HEK293 (cell line): ENCODE results near the gene TXN.

ENCODE experiments used
- CTCF ChIA-PET: fragments of 350-600 bp; formaldehyde crosslinking; extraction: SDS; loops from one replicate; lab custom pipeline; 2021; ENCODE audit warnings: antibody characterized with exemption; lab: Yijun Ruan, JAX
- POLR2A ChIA-PET: fragments of 300-600 bp; formaldehyde crosslinking; extraction: SDS; loops from one replicate; lab custom pipeline; 2020; ENCODE audit warnings: antibody characterized with exemption, inconsistent platforms; lab: Yijun Ruan, JAX
- H3K27ac ChIP-seq: fragments of 200-500 bp; sonication (Bioruptor generic); 2 replicates; pipeline ENCODE4 v1.5.1; 2014; ENCODE audit warnings: low read depth, low read length, control low read depth, inconsistent platforms; ENCODE audit errors: extremely low read depth
- H3K36me3 ChIP-seq, 2 experiments: fragments of 200-500 bp in 1 of 2; sonication (Bioruptor generic) in 1 of 2; 1 replicate in 1 of 2; 2 replicates in 1 of 2; pipeline ENCODE4 v1.5.1; 2014 to 2017; ENCODE audit warnings: inconsistent platforms in 2 of 2, low read length in 2 of 2; ENCODE audit not compliant: control insufficient read depth in 2 of 2, insufficient read depth in 1 of 2
- H3K4me1 ChIP-seq: fragments of 200-500 bp; sonication (Bioruptor generic); 2 replicates; pipeline ENCODE4 v1.5.1; 2014; ENCODE audit warnings: mild to moderate bottlenecking, low read length, inconsistent platforms; ENCODE audit not compliant: control insufficient read depth, insufficient read depth
- H3K4me3 ChIP-seq: 2 replicates; pipeline ENCODE4 v1.5.1; 2011; ENCODE audit warnings: low read depth, mild to moderate bottlenecking, control low read depth, low read length, moderate library complexity
- H3K9me3 ChIP-seq: fragments of 200-500 bp; sonication (Bioruptor generic); 2 replicates; pipeline ENCODE4 v1.5.1; 2014; ENCODE audit warnings: low read depth, low read length, inconsistent platforms; ENCODE audit not compliant: control insufficient read depth, insufficient read depth
- EGR2 ChIP-seq: fragments of 450-650 bp; formaldehyde crosslinking; IDR thresholded peaks from 2 replicates; pipeline ENCODE4 v1.5.1; 2016; ENCODE audit warnings: low read depth, missing biosample characterization, missing genetic modification characterization
- FEZF1 ChIP-seq: fragments of 450-650 bp; formaldehyde crosslinking; IDR thresholded peaks from 2 replicates; pipeline ENCODE4 v1.5.1; 2016; ENCODE audit warnings: missing biosample characterization, missing genetic modification characterization
- GFI1B ChIP-seq: fragments of 450-650 bp; formaldehyde crosslinking; IDR thresholded peaks from 2 replicates; pipeline ENCODE4 v1.5.1; 2016; ENCODE audit warnings: missing biosample characterization, missing genetic modification characterization
- SP3 ChIP-seq: fragments of 450-650 bp; formaldehyde crosslinking; IDR thresholded peaks from 2 replicates; pipeline ENCODE4 v1.5.1; 2016; ENCODE audit warnings: missing biosample characterization, missing genetic modification characterization
- ZBTB21 ChIP-seq: fragments of 450-650 bp; formaldehyde crosslinking; IDR thresholded peaks from 2 replicates; pipeline ENCODE4 v1.5.1; 2017; ENCODE audit warnings: missing biosample characterization, missing genetic modification characterization
- ZFHX2 ChIP-seq: fragments of 450-650 bp; formaldehyde crosslinking; conservative IDR thresholded peaks from 2 replicates; pipeline ENCODE4 v1.5.1; 2016; ENCODE audit warnings: missing biosample characterization, missing genetic modification characterization
- ZFP69B ChIP-seq: fragments of 450-650 bp; formaldehyde crosslinking; IDR thresholded peaks from 2 replicates; pipeline ENCODE4 v1.5.1; 2016; ENCODE audit warnings: missing biosample characterization, missing genetic modification characterization
- ZNF155 ChIP-seq: fragments of 450-650 bp; formaldehyde crosslinking; IDR thresholded peaks from 2 replicates; pipeline ENCODE4 v1.5.1; 2016; ENCODE audit warnings: missing biosample characterization, missing genetic modification characterization
- ZNF157 ChIP-seq: fragments of 450-650 bp; formaldehyde crosslinking; IDR thresholded peaks from 2 replicates; pipeline ENCODE4 v1.5.1; 2016; ENCODE audit warnings: missing biosample characterization, missing genetic modification characterization
- ZNF184 ChIP-seq: fragments of 450-650 bp; IDR thresholded peaks from 2 replicates; pipeline ENCODE4 v1.5.1; 2018; ENCODE audit warnings: missing biosample characterization, mild to moderate bottlenecking, missing genetic modification characterization
- ZNF202 ChIP-seq: fragments of 450-650 bp; formaldehyde crosslinking; IDR thresholded peaks from 2 replicates; pipeline ENCODE4 v1.5.1; 2016; ENCODE audit warnings: missing biosample characterization, missing genetic modification characterization, borderline replicate concordance
- ZNF600 ChIP-seq: fragments of 450-650 bp; formaldehyde crosslinking; IDR thresholded peaks from 2 replicates; pipeline ENCODE4 v1.5.1; 2016; ENCODE audit warnings: missing biosample characterization, missing genetic modification characterization
- ZNF610 ChIP-seq: fragments of 450-650 bp; formaldehyde crosslinking; IDR thresholded peaks from 2 replicates; pipeline ENCODE4 v1.5.1; 2016; ENCODE audit warnings: missing biosample characterization, missing genetic modification characterization, borderline replicate concordance
- ZNF776 ChIP-seq: fragments of 450-650 bp; formaldehyde crosslinking; IDR thresholded peaks from 2 replicates; pipeline ENCODE4 v1.5.0; 2017; ENCODE audit warnings: missing biosample characterization, missing genetic modification characterization, borderline replicate concordance
- TF ChIP-seq, protein P1 (sequence below): fragments of 450-650 bp; formaldehyde crosslinking; IDR thresholded peaks from 2 replicates; pipeline ENCODE4 v1.5.1; 2016; ENCODE audit warnings: missing biosample characterization, missing genetic modification characterization, borderline replicate concordance
- TF ChIP-seq, protein P2 (sequence below): fragments of 450-650 bp; formaldehyde crosslinking; IDR thresholded peaks from 2 replicates; pipeline ENCODE4 v1.5.1; 2016; ENCODE audit warnings: missing biosample characterization, missing genetic modification characterization, borderline replicate concordance
- TF ChIP-seq, protein P3 (sequence below): fragments of 450-650 bp; formaldehyde crosslinking; IDR thresholded peaks from 2 replicates; pipeline ENCODE4 v1.5.1; 2017; ENCODE audit warnings: missing biosample characterization, missing genetic modification characterization
- TF ChIP-seq, protein P4 (sequence below): fragments of 450-650 bp; formaldehyde crosslinking; optimal IDR thresholded peaks from 2 replicates; pipeline ENCODE3; 2016; ENCODE audit warnings: missing biosample characterization, mild to moderate bottlenecking, missing genetic modification characterization

TXN gene

DNA sequence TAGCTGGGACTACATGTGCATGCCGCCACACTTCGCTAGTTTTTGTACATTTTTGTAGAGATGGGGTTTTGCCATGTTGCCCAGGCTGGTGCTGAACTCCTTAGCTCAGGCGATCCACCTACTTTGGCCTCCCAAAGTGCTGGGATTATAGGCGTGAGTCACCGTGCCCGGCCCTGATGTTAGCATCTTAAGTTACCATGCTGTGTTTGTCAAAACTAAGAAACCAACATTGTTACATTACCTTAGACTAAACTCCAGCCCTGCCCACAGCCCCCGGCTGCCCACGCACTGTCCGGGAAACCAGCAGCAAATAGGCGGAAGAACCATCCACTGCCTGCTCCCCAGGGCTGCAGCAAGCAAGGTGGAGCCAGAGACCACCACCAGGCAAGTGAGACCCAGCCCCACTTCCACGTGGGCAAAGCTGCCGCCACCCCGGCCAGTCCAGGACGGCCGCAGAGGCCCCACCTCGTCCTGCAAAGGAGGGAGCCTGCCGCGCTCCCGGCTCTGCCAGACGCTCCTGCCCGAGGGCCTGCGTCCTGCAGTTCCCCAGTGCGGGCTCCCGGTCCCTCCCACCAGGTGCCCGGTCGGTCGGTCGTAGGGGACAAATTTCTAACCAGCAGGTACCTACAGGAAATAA is 35.7 kb upstream of the TXN start:
- Histone ChIP-seq H3K36me3 (no peaks in the 10 kb centered on the region), H3K4me3 (no peak overlapping the region), H3K4me1 (no peaks in the 10 kb centered on the region), H3K9me3 (no peaks in the 10 kb centered on the region), H3K27ac (no peak overlapping the region)
- POLR2A ChIA-PET: no interaction called here
- peak; percentile 47 for TF ChIP-seq ZFHX2 (tag by site-specific recombination)
- TF ChIP-seq EGR2 (tag by site-specific recombination): peak; percentile 43; the same call in 1 of the 2 replicates
- TF ChIP-seq FEZF1: no peak
- TF ChIP-seq, protein P1, sequence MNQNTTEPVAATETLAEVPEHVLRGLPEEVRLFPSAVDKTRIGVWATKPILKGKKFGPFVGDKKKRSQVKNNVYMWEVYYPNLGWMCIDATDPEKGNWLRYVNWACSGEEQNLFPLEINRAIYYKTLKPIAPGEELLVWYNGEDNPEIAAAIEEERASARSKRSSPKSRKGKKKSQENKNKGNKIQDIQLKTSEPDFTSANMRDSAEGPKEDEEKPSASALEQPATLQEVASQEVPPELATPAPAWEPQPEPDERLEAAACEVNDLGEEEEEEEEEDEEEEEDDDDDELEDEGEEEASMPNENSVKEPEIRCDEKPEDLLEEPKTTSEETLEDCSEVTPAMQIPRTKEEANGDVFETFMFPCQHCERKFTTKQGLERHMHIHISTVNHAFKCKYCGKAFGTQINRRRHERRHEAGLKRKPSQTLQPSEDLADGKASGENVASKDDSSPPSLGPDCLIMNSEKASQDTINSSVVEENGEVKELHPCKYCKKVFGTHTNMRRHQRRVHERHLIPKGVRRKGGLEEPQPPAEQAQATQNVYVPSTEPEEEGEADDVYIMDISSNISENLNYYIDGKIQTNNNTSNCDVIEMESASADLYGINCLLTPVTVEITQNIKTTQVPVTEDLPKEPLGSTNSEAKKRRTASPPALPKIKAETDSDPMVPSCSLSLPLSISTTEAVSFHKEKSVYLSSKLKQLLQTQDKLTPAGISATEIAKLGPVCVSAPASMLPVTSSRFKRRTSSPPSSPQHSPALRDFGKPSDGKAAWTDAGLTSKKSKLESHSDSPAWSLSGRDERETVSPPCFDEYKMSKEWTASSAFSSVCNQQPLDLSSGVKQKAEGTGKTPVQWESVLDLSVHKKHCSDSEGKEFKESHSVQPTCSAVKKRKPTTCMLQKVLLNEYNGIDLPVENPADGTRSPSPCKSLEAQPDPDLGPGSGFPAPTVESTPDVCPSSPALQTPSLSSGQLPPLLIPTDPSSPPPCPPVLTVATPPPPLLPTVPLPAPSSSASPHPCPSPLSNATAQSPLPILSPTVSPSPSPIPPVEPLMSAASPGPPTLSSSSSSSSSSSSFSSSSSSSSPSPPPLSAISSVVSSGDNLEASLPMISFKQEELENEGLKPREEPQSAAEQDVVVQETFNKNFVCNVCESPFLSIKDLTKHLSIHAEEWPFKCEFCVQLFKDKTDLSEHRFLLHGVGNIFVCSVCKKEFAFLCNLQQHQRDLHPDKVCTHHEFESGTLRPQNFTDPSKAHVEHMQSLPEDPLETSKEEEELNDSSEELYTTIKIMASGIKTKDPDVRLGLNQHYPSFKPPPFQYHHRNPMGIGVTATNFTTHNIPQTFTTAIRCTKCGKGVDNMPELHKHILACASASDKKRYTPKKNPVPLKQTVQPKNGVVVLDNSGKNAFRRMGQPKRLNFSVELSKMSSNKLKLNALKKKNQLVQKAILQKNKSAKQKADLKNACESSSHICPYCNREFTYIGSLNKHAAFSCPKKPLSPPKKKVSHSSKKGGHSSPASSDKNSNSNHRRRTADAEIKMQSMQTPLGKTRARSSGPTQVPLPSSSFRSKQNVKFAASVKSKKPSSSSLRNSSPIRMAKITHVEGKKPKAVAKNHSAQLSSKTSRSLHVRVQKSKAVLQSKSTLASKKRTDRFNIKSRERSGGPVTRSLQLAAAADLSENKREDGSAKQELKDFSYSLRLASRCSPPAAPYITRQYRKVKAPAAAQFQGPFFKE (tag by site-specific recombination): no peak
- no peak for TF ChIP-seq ZNF776
- no peak for TF ChIP-seq ZBTB21 (tag by site-specific recombination)
- TF ChIP-seq ZNF155 (tag by site-specific recombination): no peak
- TF ChIP-seq, protein P2, sequence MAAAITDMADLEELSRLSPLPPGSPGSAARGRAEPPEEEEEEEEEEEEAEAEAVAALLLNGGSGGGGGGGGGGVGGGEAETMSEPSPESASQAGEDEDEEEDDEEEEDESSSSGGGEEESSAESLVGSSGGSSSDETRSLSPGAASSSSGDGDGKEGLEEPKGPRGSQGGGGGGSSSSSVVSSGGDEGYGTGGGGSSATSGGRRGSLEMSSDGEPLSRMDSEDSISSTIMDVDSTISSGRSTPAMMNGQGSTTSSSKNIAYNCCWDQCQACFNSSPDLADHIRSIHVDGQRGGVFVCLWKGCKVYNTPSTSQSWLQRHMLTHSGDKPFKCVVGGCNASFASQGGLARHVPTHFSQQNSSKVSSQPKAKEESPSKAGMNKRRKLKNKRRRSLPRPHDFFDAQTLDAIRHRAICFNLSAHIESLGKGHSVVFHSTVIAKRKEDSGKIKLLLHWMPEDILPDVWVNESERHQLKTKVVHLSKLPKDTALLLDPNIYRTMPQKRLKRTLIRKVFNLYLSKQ (tag by site-specific recombination): no peak
- TF ChIP-seq ZNF600 (tag by site-specific recombination): no peak
- no peak for TF ChIP-seq ZFP69B (tag by site-specific recombination)
- TF ChIP-seq SP3 (tag by site-specific recombination): no peak
- no peak for TF ChIP-seq ZNF157 (tag by site-specific recombination)
- TF ChIP-seq, protein P3, sequence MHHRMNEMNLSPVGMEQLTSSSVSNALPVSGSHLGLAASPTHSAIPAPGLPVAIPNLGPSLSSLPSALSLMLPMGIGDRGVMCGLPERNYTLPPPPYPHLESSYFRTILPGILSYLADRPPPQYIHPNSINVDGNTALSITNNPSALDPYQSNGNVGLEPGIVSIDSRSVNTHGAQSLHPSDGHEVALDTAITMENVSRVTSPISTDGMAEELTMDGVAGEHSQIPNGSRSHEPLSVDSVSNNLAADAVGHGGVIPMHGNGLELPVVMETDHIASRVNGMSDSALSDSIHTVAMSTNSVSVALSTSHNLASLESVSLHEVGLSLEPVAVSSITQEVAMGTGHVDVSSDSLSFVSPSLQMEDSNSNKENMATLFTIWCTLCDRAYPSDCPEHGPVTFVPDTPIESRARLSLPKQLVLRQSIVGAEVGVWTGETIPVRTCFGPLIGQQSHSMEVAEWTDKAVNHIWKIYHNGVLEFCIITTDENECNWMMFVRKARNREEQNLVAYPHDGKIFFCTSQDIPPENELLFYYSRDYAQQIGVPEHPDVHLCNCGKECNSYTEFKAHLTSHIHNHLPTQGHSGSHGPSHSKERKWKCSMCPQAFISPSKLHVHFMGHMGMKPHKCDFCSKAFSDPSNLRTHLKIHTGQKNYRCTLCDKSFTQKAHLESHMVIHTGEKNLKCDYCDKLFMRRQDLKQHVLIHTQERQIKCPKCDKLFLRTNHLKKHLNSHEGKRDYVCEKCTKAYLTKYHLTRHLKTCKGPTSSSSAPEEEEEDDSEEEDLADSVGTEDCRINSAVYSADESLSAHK (tag by site-specific recombination): no peak
- no peak for TF ChIP-seq ZNF202 (tag by site-specific recombination)
- TF ChIP-seq, protein P4, sequence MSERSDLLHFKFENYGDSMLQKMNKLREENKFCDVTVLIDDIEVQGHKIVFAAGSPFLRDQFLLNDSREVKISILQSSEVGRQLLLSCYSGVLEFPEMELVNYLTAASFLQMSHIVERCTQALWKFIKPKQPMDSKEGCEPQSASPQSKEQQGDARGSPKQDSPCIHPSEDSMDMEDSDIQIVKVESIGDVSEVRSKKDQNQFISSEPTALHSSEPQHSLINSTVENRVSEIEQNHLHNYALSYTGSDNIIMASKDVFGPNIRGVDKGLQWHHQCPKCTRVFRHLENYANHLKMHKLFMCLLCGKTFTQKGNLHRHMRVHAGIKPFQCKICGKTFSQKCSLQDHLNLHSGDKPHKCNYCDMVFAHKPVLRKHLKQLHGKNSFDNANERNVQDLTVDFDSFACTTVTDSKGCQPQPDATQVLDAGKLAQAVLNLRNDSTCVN (tag by site-specific recombination): no peak
- no peak for TF ChIP-seq GFI1B
- no peak for TF ChIP-seq ZNF610 (tag by site-specific recombination)
- no peak for TF ChIP-seq ZNF184
- CTCF ChIA-PET: interaction anchor here (0.6 kb wide), 1 partner anchor 822 kb away, joined by 3 read pairs; no protein-coding TSS in a partner anchor
